ENCODE data around the gene HDDC2.

HDDC2 gene

DNA sequence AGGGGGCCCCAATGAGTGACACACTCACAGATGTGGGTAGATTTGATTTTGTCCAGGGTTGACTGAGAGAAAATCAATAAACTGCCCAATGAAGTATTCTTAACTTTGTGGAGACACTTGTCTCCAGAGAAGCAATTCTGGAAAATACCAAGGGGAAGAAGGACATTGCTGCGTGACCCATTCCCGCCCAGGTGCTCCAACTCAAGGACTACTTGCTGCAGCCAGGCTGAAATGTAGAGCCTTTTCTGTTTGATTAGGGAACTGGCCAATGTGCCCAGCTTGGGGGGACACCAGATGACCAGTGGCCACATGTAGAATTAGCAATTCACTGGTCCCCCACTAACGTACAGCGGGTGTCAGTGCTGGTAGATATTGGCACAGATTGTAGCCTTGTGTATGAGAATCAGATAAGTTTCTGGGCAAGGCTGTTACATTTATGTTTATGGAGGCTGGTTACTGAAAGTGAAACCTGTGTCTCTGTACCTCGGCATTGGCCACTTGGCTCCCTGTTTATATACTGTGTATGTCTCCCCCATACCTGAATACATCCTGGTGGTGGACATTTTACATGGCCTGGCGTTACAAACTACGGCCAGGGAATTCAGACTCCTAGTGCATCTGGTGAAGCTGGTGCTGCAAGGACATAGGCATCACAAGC is 32.3 kb downstream of the HDDC2 start:
- DNase-seq (ENCODE audit: low read depth) = no peak

DNA sequence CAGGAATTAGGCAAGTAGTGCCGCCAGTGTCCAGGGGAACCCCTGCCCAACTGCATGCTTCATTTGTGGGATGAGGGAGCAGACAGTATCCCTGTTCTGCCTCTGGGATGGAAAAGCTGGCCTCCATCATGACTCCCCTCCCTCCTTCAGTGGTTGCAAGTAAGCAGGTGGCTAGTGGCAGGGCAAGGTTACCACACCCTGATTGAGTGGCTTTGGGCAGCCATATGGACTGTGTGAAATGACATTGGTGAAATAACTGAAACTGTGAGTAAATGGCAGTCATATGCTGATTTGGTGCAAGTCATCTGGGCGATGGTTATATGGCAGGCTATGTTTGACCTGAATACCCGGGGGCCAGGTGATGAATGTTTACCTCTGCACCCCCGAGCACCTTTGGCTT is 33.0 kb downstream of the HDDC2 start:
- DNase-seq (ENCODE audit: low read depth) = no peak

- DNase-seq (ENCODE audit: low read depth) = no peak
These were observed 33.8 kb downstream of the HDDC2 start for GRCh38 chr6:125267806-125268523.

GRCh38 chr6:125264476-125264875 is 37.3 kb downstream of the HDDC2 start:
- no peak for DNase-seq (ENCODE audit: low read depth)

GRCh38 chr6:125262016-125263013 is 39.5 kb downstream of the HDDC2 start:
- DNase-seq (ENCODE audit: low read depth) = no peak

DNA sequence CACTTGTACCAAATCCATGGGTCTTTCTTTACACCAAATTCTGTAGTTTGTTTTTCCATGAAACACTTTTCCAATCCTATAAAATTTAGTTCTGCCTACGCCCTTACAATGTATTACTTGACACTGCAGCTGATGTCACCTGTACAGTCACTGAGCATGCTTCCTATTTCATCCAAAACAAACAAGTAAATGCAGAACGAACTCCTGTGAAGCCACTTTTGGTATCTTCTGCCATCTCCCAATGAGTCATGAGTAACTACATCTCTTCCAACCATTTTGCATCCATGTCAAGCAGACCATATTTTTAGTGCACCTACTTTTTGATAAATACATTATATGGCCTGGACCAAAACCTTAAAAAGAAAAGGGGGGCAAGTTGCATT is 42.4 kb downstream of the HDDC2 start:
- DNase-seq (ENCODE audit: low read depth) = no peak

DNA sequence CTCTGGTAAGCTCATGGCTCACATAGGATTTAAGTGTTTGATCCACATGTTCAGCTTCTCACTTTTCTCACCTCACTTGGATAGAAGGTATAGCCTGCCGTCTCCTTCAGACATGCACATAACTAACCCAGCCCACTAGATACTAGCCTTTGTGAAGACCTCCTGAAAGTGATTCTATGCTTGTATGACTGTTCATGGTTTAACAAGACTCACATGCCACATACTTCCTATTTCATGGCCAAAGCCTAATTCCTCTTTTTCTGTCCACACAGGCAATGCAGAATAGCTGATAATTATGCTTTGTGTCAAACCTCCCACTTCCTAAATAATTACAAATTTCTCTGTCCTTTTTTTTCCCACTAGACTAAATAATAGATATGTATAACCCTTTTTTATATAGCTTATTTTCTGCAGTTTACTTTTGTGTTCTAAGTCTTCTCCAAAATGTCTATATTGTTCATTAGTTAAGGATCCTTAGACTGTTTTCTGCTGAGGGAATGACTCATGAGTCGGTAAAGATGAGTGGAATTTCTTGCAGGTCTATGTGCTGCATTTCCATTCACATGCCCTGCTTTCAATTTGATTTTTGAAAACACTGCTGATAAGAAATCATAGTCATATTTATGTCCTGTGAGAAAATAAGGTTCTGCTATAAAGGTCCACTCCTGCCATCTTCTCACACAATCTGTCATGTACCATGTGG is 43.0 kb downstream of the HDDC2 start:
- no peak for DNase-seq (ENCODE audit: low read depth)

DNA sequence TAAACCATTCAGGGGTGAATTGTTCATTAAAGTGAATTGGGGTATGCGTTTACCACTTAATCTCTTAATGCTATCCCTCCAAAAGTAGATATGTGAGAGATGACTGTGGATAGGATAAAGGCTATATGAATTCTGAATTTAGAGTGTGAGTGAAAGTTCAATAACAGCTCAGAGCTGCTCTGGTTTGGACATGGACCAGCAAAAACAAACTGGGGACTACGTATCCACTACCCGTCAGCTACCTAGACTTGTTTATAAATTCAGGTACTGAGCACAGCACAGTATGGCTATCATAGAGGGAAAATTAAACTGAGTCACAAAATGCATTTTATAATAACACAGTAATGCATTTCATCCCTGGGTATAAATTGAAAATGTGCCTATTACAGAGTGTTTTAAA is 44.4 kb downstream of the HDDC2 start:
- no peak for DNase-seq (ENCODE audit: low read depth)

DNA sequence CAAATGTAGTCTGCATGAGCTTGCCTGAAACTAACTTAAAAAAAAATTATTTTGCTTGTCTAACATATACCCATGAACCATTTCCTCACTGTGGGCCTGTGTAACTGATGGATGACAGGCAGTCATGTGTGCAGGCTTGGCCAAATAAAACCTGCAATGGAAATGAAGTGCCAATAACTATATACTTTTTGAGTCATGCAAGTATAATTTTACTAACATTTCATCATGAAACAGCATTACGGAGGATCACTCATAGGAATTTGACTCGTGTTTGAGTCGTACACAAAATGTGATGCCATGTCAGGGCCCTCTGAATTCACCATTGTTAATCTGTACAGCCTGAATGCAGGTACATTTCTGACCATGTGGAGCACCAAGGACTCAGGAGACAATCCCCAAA is 46.6 kb downstream of the HDDC2 start:
- DNase-seq (ENCODE audit: low read depth) = no peak

- DNase-seq (ENCODE audit: low read depth) = no peak
These were observed 47.4 kb downstream of the HDDC2 start for GRCh38 chr6:125254321-125254720.

DNA sequence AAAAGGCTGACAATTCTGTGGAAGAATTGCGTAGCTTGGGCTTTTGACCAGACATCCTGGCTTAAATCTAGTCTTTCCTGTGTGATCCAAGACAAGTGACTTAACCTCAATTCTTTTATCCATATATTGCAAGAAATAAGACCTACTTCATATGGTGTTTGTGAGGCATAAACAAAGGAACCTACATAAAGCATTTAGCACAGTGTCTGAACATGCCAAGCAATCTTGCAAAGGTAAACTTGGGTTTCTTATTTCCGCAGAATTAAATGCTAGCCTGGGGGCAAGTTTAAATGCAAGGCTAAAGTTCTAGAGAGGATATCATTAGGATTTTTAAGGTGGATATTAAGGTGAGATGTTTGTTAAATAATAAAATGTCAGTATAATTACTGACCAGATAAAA is 47.9 kb downstream of the HDDC2 start:
- no peak for DNase-seq (ENCODE audit: low read depth)

DNA sequence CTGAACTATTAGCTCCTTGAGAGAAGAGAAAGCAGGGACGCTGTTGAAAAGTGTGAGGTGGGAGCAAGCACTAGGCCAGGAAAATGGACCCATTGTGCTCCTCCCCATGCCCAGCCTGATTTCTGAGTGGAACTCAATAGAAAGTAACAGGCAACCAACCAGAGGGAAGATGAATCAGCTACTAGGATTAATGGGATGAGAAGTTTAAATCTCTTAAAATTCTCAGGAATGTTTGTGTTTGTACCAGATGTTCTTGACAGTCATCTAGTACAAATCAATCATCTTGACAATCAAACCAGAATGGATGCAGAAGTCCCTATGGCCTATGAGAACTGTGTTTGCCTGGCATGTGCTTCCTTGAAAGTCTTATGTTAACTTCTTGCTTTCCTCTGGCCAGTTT is 48.9 kb downstream of the HDDC2 start:
- no peak for DNase-seq (ENCODE audit: low read depth)

DNA sequence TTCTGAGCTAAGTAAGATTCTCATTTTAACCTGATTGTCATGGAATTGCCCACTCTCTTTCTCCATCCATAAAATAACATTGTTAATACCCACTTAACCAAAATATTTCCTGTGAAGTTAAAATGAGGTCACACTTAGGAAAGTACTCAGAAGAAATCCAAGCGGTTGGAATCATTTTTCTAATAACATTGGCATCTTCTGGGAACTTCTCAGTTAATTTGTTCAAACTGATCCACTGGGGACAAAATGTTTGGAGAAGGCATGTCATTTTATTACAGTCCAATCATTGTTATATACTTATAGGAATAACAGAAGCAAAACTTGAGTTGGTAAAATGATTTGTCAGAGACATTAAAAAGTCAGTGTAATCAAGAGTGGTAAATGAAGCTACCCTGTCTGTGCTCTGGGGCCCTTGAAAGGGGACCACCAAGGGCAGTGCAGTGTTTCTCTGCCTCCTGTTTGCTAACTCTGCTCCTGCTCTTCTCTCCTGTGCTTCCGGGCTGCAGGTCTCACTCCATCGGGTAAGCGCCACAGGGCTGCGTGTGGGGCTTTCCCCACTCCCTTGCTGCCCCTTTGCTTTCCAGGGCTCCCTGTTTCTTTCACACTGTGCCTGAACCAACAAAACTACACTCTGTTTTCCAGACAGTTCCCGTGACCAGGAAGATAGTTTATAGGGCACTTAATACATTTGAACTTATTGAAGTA is 50.1 kb downstream of the HDDC2 start:
- DNase-seq (ENCODE audit: low read depth) = no peak

DNA sequence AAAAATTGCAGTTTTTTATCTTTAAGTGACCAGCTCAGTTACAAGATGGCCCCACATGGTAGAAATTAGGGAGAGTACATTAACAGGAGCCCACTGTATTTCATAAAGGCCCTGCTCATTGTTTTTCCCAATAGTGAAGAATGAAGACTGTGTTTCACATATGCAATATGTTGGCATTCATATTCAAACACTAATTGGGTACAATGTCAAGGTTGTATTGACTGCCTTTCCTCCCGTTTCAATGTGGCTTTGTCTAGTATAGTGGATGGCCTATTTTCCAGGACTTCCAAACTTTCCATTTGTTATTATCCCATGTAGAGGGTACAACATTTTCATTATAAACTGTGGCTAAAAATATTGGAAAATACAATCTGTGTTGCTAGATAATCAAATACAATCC is 51.3 kb downstream of the HDDC2 start:
- no peak for DNase-seq (ENCODE audit: low read depth)

GRCh38 chr6:125248136-125248535 is 53.6 kb downstream of the HDDC2 start:
- DNase-seq (ENCODE audit: low read depth) = no peak

DNA sequence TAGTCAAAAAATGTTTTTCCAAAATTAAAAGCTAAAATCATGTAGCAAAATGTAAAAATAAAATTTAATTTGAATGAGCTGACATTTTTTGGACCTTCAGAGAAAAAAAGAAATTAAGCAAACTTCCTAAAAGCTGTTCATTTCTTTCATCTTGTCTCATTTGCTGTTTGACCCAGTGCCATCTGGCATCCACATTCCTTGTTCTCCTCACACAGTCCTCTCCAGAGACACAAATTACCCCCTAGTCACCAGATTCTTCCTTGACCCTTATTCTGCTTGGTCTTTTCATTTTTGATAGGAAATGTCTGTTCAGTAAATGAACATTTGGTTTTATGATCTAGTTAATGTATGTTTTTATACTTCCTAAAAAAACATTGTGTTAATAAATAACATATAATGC is 55.2 kb downstream of the HDDC2 start:
- DNase-seq (ENCODE audit: low read depth) = no peak

DNA sequence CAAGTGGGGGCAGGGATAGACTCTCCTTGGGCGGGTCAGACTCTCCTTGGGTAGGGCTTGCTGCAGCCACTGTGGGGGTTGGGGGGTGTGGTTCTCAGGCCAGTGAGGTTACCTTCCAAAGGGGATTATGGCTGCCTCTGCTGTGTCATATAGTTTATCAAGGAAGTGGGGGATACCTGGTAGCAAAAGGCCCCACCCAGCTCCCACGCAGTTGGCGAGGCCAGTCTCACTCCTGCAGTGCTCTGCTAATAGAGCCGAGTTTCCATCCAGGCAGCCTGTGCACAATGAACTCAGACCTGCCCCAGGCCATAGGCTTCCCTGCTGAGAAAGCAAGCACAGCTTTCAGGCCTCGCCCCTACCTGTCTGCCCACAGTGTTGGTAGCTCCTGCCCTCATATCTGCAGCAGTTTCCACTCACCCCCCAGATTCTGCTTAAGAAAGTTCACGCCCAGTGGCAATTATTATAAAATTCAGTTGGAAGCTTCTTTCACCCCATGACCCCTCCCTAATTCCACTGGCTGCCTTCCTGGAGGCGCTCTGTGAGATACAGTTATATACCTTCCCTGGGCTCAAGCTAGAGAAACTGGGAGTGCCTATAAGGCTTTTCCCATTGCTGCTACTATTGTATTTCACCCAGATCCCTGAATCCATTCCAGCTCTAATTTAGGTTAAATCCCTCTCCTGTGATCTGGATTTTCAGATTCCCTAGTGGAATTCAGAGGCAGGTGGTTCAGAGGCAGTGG is 56.1 kb downstream of the HDDC2 start:
- no peak for DNase-seq (ENCODE audit: low read depth)

- no peak for DNase-seq (ENCODE audit: low read depth)
These were observed 56.7 kb downstream of the HDDC2 start for GRCh38 chr6:125245109-125245508.

DNA sequence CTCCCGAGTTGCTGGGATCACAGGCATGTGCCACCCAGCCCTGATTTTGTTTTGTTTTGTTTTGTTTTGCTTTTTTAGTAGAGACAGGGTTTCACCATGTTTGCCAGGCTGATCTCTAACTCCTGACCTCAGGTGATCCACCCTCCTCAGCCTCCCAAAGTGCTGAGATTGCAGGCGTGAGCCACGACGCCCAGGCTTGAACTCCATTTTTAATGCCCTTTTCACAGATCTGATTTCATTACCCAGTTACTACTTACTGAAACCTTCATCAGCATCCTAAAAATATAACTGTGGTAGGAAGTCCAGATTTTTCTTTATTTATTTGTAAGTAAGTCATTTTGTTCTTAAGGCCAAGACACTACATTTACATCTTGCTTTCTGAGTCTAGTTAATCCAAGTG is 64.0 kb downstream of the HDDC2 start:
- no peak for DNase-seq (ENCODE audit: low read depth)

GRCh38 chr6:125236536-125237327 is 65.0 kb downstream of the HDDC2 start:
- no peak for DNase-seq (ENCODE audit: low read depth)

Data from activated T-helper 1 cell treated with Interleukin-2 at 50 U/mL for 16 hours (primary cell).